ENCODE results near the gene RNF175. TPM values are rescaled to one million over a fixed set of nuclear protein-coding genes. Genes with fewer than 3 reads are reported as not detected.

RNF175 gene
- total and polyA plus RNA-seq, 12 donors, result 0.18 to 6.3 (median 1.1) TPM; not detected in 4

- TF ChIP-seq CTCF (IDR thresholded peaks at IDR 0.05) (no peak), POLR2A (IDR thresholded peaks at IDR 0.05) (no peak)
- intact Hi-C loops (cut with DNase I), result no loop called here
- H3K4me1 ChIP-seq (replicated peaks in 1 of 2), result peaks cover 0 to 5% of the 10 kb centered on the region in 2 donors
- no peaks in the 10 kb centered on the region for H3K36me3 ChIP-seq (replicated peaks in 1 of 2)
- no peak overlapping the region for H3K27ac ChIP-seq
- H3K27me3 ChIP-seq, result no peaks in the 10 kb centered on the region
- no peak for DNase-seq
- no peaks in the 10 kb centered on the region for H3K9me3 ChIP-seq (replicated peaks in 1 of 3)
- H3K4me3 ChIP-seq, result no peak overlapping the region
These were observed 14.2 kb downstream of the RNF175 start for GRCh38 chr4:153745651-153746050.

GRCh38 chr4:153741541-153741940, 18.3 kb downstream of the RNF175 start:
- DNase-seq, result no peak
- Histone ChIP-seq H3K9me3 (replicated peaks in 1 of 3) (no peaks in the 10 kb centered on the region), H3K36me3 (replicated peaks in 1 of 2) (no peaks in the 10 kb centered on the region), H3K27ac (no peak overlapping the region), H3K4me1 (replicated peaks in 1 of 2) (peaks cover 0 to under 1% of the 10 kb centered on the region in 2 donors), H3K4me3 (no peak overlapping the region), H3K27me3 (no peaks in the 10 kb centered on the region)
- TF ChIP-seq POLR2A (IDR thresholded peaks at IDR 0.05) (no peak), CTCF (IDR thresholded peaks at IDR 0.05) (no peak)
- intact Hi-C loops (cut with DNase I), result no loop called here
- WGBS, 4 donors, result 49 to 68% (median 54%) methylated on average over 2 of the region's 2 CpGs

- Histone ChIP-seq H3K4me1 (replicated peaks in 1 of 2) (no peaks in the 10 kb centered on the region), H3K36me3 (replicated peaks in 1 of 2) (no peaks in the 10 kb centered on the region), H3K9me3 (replicated peaks in 1 of 3) (no peaks in the 10 kb centered on the region), H3K4me3 (no peak overlapping the region), H3K27ac (no peak overlapping the region), H3K27me3 (no peaks in the 10 kb centered on the region)
- DNase-seq, result no peak
- intact Hi-C loops (cut with DNase I), result no loop called here
- TF ChIP-seq POLR2A (IDR thresholded peaks at IDR 0.05) (no peak), CTCF (IDR thresholded peaks at IDR 0.05) (no peak)
These were observed 23.8 kb downstream of the RNF175 start for GRCh38 chr4:153735906-153736461.

- TF ChIP-seq CTCF (IDR thresholded peaks at IDR 0.05) (no peak), POLR2A (IDR thresholded peaks at IDR 0.05) (no peak)
- no peak overlapping the region for H3K4me3 ChIP-seq
- no peaks in the 10 kb centered on the region for H3K27me3 ChIP-seq
- H3K27ac ChIP-seq, result no peak overlapping the region
- no peak for DNase-seq
- intact Hi-C loops (cut with DNase I), result no loop called here
- WGBS, 4 donors, result 63 to 77% (median 72%) methylated on average over 4 of the region's 4 CpGs
- H3K4me1 ChIP-seq (replicated peaks in 1 of 2), result no peaks in the 10 kb centered on the region
- H3K36me3 ChIP-seq (replicated peaks in 1 of 2), result no peaks in the 10 kb centered on the region
- no peaks in the 10 kb centered on the region for H3K9me3 ChIP-seq (replicated peaks in 1 of 3)
These were observed 25.9 kb downstream of the RNF175 start for GRCh38 chr4:153733751-153734448.

Data from adrenal gland (tissue), 12 donors.